ENCODE data around the gene ATP5F1C.

ATP5F1C gene

DNA sequence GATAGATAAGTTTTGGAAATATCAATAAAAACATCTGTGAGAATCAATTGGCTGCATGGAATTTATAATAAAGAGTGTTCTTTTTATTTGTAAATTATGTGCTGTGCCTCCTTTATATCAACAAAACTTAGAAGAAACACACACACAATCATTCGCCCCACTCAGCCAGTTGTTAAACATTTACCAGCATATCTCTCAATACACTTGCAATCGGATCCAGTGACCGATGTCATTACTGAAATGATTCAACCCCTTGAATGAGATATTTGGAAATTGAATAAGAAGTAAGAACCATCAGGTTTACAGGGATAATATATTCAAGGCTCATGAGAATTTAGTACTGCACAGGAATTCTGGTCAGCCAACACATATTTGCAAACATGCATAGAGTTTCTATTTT is 65.9 kb downstream of the ATP5F1C start:
- no peak for DNase-seq

DNA sequence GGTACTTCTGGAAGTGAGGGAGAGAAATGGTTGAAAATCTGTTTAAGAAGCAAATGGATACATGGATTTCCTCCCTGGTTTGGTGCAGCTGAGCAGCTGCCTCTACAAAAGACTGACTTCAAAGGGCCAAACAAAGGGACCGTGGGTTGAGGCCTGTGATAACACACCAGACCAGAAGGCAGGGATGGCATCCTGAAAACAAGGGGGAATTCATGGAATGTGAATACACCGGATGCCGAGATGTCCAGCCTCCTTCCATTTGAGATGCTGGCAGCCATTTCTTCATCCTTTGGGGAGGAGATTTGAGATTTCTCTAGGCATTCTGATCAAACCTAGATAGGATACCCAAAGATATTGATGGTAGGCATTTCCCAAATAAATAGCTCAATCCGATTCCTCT is 67.2 kb downstream of the ATP5F1C start:
- DNase-seq: no peak

DNA sequence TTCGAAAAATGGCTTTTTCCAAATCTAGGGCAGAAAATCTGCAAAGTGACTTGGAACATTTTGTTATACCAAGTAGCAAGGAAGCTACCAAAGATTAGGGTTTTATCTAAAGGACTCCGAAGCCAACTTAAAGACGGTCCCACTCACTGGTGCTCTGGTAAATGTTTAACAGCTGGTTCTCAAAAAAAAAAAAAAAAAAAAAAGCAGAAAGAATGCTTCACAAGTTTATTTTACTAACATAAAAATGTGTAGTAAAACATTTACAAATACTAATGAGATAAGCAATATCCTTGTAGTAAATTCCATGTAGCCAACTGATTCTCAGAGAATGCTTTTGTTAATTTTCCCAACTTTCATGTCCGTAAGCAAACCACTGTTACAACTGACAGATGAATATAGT is 68.7 kb downstream of the ATP5F1C start:
- no peak for DNase-seq

DNA sequence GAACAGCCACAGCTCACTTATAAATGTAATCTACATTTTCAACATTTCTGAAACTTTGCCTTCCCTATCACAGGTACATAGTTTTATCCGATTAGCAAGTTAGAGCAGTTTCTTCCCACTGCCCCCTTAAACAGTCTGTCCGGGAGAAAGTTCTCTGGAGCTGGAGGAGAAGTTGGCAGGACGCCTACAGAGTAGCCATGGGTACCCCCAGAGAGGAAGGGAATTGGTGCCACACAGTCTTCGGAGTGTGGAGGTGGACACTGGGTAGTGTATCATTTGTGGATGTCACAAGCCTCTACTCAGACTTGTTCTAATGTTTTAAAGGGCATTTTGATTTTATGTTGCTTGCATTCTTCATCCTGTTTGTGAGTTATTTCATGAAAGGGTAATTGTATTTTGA is 69.3 kb downstream of the ATP5F1C start:
- no peak for DNase-seq
